Midbrain (tissue), 1 donor: ENCODE results near the gene ELL2.
"Not testable (repeated sequence)": the region's sequence is repeated elsewhere in the genome, so short reads cannot be mapped to it uniquely, and the experiment has no call there.

ENCODE experiments used
- DNase-seq: peaks from one replicate; lab custom pipeline; 2025; lab: John Stamatoyannopoulos, UW

ELL2 gene

DNA sequence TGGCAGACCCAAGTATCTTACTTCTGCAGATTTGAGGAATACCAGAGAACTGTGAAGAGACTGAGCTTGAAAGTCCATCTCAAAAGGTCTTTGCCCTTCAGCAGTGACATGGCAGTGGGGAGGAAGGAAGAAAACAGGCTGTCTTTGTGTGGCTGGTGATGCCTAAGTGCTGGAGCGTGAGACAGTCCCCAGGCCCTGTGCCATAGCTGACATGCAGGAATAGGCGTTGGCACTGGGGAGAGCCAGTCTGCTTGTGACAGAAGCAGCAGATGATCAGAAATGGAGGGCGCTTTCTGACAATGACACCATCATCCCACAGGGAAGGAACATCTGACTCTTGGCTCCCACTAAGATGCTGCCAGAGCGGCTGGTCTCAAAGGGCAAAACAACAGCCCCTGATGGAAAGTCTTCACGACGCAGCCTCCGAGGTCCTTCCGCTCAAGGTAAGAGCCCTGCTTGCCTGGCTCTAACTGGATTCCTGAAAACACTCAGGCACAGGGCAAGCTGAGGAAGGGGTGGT, 123.6 kb downstream of the ELL2 start:
- DNase-seq: peak; percentile 30

DNA sequence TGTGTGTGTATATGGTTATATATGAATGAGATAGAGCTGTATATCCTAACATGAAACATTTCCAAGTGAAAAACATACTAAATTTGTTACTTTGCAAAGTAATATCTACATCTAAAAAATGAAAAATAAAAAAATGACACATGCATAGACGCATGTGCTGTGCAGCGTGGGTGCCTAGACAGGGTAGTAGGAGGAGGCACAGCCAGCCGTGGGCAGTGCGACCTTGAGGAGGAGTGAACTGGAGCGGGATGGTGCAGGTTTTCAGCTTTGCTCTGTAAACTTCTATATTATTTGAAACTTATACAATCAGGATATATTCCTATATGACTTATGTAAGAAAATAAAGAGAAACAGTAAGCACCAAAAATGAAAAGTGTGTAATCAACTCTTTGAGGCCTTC, 124.2 kb downstream of the ELL2 start:
- DNase-seq: no peak

DNA sequence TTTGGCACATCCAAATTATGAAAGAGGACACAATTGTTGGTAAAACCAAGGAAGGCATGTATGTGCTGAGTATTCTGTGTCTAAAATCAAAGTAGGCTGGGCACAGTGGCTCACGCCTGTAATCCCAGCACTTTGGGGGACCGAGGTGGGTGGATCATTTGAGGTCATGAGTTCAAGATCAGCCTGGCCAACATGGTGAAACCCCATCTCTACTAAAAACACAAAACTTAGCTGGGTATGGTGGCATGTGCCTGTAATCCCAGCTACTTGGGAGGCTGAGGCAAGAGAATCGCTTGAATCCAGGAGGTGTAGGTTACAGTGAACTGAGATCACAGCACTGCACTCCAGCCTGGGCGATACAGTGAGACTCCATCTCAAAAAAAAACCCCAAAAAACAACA, 124.7 kb downstream of the ELL2 start:
- not testable (repeated sequence) for DNase-seq

DNA sequence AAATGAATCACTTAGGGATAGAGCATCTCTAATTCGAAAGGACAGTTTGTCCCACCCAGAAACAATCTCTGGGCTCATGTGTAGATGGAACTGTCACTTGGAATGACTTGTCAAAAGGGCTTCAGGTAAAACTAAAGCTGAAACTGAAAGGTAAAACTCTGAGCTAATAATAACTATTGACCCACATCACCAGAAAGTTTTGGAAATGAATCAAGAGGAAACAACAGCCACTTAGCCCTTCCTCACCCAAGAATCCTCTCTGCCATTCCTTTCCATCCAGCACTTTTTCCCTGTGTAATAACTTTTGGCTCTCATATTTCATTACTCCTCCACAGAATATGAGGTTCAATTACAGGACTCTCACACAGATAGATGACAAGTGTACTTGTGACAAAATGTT, 125.1 kb downstream of the ELL2 start:
- no peak for DNase-seq

DNA sequence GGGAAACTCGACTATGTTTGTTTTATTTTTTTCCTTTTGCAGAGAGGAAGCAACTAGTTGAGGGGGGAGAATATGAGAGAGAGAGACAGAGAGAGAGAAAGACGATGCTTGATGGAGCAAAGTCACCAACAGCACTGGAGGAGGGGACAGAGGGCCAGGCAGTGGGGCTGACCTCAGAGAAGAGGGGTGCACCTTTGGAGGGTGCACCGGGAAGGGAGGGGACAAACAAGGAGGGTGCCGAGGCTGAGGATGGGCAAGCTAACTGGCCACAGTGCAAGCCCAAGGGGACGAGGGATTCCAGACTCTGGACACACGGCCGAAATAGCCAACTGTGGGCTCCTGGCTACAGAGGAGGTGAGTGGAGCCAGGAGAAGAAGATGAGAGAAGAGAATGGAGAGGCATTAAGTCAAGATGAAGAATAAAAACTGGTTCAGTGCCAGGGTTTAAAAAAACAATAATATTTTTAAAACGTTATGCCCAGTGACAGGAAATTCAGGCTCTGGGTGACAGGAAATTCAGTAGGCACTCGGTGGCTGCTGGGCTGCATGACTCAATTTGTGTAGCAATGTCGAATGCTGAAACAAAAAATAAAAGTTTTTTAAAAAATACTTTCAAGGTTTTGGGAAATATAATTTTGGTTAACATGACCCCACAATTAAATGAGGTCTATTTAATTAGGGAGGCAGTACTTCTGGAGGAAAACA, 125.8 kb downstream of the ELL2 start:
- DNase-seq: no peak
